NCI-H345 treated with DMSO at 0.1 percent for 48 hours (cell line): ENCODE data around the gene ACP7.
A peak's percentile ranks its signal among the peaks of the same experiment; 100 is the strongest.
"Not testable (repeated sequence)": the region's sequence is repeated elsewhere in the genome, so short reads cannot be mapped to it uniquely, and the experiment has no call there.

Experiments
- DNase-seq: peaks from one replicate; lab custom pipeline; 2025; ENCODE audit not compliant: unreplicated experiment; lab: John Stamatoyannopoulos, UW

The ACP7 gene

GRCh38 chr19:39106194-39106593 is 22.0 kb downstream of the ACP7 start:
- DNase-seq: no peak

- no peak for DNase-seq
Observed at GRCh38 chr19:39109641-39110040, 25.5 kb downstream of the ACP7 start.

GRCh38 chr19:39110263-39110967 is 26.2 kb downstream of the ACP7 start:
- DNase-seq: peak; percentile 84

GRCh38 chr19:39111593-39112199 is 27.5 kb downstream of the ACP7 start:
- peak; percentile 42 for DNase-seq

- no peak for DNase-seq
Observed at GRCh38 chr19:39112338-39112890, 28.2 kb downstream of the ACP7 start.

- no peak for DNase-seq
Observed at GRCh38 chr19:39113199-39113598, 29.0 kb downstream of the ACP7 start.

GRCh38 chr19:39115105-39115847 is 31.1 kb downstream of the ACP7 start:
- no peak for DNase-seq

- not testable (repeated sequence) for DNase-seq
Observed at GRCh38 chr19:39117023-39117422, 32.9 kb downstream of the ACP7 start.

- no peak for DNase-seq
Observed at GRCh38 chr19:39119830-39120229, 35.7 kb downstream of the ACP7 start.

GRCh38 chr19:39122934-39123731 is 39.0 kb downstream of the ACP7 start:
- no peak for DNase-seq

GRCh38 chr19:39124136-39124764 is 40.1 kb downstream of the ACP7 start:
- DNase-seq: no peak

- no peak for DNase-seq
Observed at GRCh38 chr19:39125199-39125553, 41.0 kb downstream of the ACP7 start.

- peak; percentile 100 for DNase-seq
Observed at GRCh38 chr19:39125554-39126311, 41.6 kb downstream of the ACP7 start, which contains the start of gene PAK4. TSS of gene PAK4 (plus strand) at chr19:39125786. CDS start at chr19:39169554, 43,768 bp downstream.

GRCh38 chr19:39126312-39127187 is 42.4 kb downstream of the ACP7 start:
- DNase-seq: no peak

GRCh38 chr19:39127812-39128515 is 43.8 kb downstream of the ACP7 start:
- no peak for DNase-seq

- no peak for DNase-seq
Observed at GRCh38 chr19:39128516-39129079, 44.4 kb downstream of the ACP7 start.

GRCh38 chr19:39129116-39129515 is 44.9 kb downstream of the ACP7 start:
- no peak for DNase-seq
